SK-N-SH (cell line): ENCODE data around the gene SLC22A13. TPM values are rescaled to one million over a fixed set of nuclear protein-coding genes. Genes with fewer than 3 reads are reported as not detected.

Source experiments
- CTCF ChIA-PET: fragments of 300-600, 350-600 bp; formaldehyde crosslinking; extraction: SDS; loops from one replicate; lab custom pipeline; 2021; lab: Yijun Ruan, JAX
- POLR2A ChIA-PET: fragments of 350-600 bp; sonication (Branson Sonifier 250); formaldehyde crosslinking; extraction: SDS; loops from one replicate; lab custom pipeline; 2020; ENCODE audit warnings: antibody characterized with exemption, inconsistent platforms; lab: Yijun Ruan, JAX
- DNase-seq: peaks from one replicate; pipeline ENCODE4 v3.0.0; 2012
- H2AFZ ChIP-seq: fragments of 200-600 bp; sonication (generic); 2 replicates; pipeline ENCODE4 v1.8.1; 2016; ENCODE audit warnings: antibody characterized with exemption, mild to moderate bottlenecking, low read depth
- H3F3A ChIP-seq: fragments of 200-600 bp; sonication (generic); replicated peaks from 2 replicates; pipeline ENCODE3; 2016; ENCODE audit warnings: antibody characterized with exemption, mild to moderate bottlenecking; ENCODE audit not compliant: insufficient read depth
- H3K27ac ChIP-seq, 2 experiments: fragments of 200-500 bp in 1 of 2; fragments of 200-600 bp in 1 of 2; sonication (Bioruptor generic) in 1 of 2; sonication (generic), shearing (Covaris generic) in 1 of 2; 2 replicates each; pipeline versions ENCODE4 v1.5.1 to v1.6.1; 2014 to 2016; ENCODE audit warnings: low read depth in 2 of 2, inconsistent platforms in 1 of 2, low read length in 1 of 2, mild to moderate bottlenecking in 1 of 2, mixed read lengths in 1 of 2
- H3K27me3 ChIP-seq: fragments of 200-600 bp; sonication (generic), shearing (Covaris generic); 2 replicates; pipeline ENCODE4 v1.6.1; 2016; ENCODE audit warnings: mixed run types; ENCODE audit not compliant: insufficient read depth
- H3K36me3 ChIP-seq, 2 experiments: fragments of 200-500 bp in 1 of 2; fragments of 200-600 bp in 1 of 2; sonication (Bioruptor generic) in 1 of 2; sonication (generic) in 1 of 2; replicated peaks in 1 of 2; 2 replicates each; pipeline versions ENCODE3 to v1.5.1; 2014 to 2016; ENCODE audit warnings: low read length in 1 of 2, mild to moderate bottlenecking in 1 of 2; ENCODE audit not compliant: insufficient read depth in 2 of 2, control insufficient read depth in 1 of 2
- H3K4me1 ChIP-seq, 2 experiments: fragments of 200-500 bp in 1 of 2; fragments of 200-600 bp in 1 of 2; sonication (Bioruptor generic) in 1 of 2; sonication (generic), shearing (Covaris generic) in 1 of 2; 2 replicates each; pipeline versions ENCODE4 v1.5.1 to v1.6.1; 2014 to 2016; ENCODE audit warnings: low read depth in 1 of 2, low read length in 1 of 2, mixed run types in 1 of 2; ENCODE audit not compliant: insufficient read depth in 2 of 2, control insufficient read depth in 1 of 2
- H3K4me2 ChIP-seq: fragments of 200-600 bp; sonication (generic), shearing (Covaris generic); 2 replicates; pipeline ENCODE4 v1.6.1; 2017; ENCODE audit warnings: mixed run types
- H3K4me3 ChIP-seq, 2 experiments: fragments of 200-500 bp in 1 of 2; fragments of 200-600 bp in 1 of 2; sonication (Bioruptor generic) in 1 of 2; sonication (generic), shearing (Covaris generic) in 1 of 2; 2 replicates each; pipeline versions ENCODE4 v1.5.1 to v1.8.1; 2014 to 2016; ENCODE audit warnings: low read depth in 2 of 2, inconsistent platforms in 1 of 2, low read length in 1 of 2, mild to moderate bottlenecking in 1 of 2, mixed read lengths in 1 of 2, moderate library complexity in 1 of 2
- H3K79me2 ChIP-seq: fragments of 200-600 bp; sonication (generic); 2 replicates; pipeline ENCODE4 v1.8.1; 2017; ENCODE audit warnings: mild to moderate bottlenecking; ENCODE audit not compliant: insufficient read depth
- H3K9ac ChIP-seq: fragments of 200-600 bp; sonication (generic); 2 replicates; pipeline ENCODE4 v1.6.1; 2017; ENCODE audit warnings: mixed run types
- H3K9me2 ChIP-seq: fragments of 200-600 bp; sonication (generic); 2 replicates; pipeline ENCODE4 v1.6.1; 2017; ENCODE audit warnings: mixed run types
- H3K9me3 ChIP-seq: fragments of 200-600 bp; sonication (generic); 2 replicates; pipeline ENCODE4 v1.6.1; 2017; ENCODE audit warnings: mixed run types, mild to moderate bottlenecking, moderate library complexity
- H4K20me1 ChIP-seq: fragments of 200-600 bp; sonication (generic); 2 replicates; pipeline ENCODE4 v1.6.1; 2017; ENCODE audit warnings: mild to moderate bottlenecking, mixed run types; ENCODE audit not compliant: insufficient read depth
- EP300 ChIP-seq, 2 experiments: IDR thresholded peaks; 2 replicates each; pipeline versions ENCODE4 v1.4.0 to v1.6.1; 2012; ENCODE audit warnings: borderline replicate concordance in 1 of 2, low read depth in 1 of 2, low read length in 1 of 2
- FOSL2 ChIP-seq: IDR thresholded peaks from 2 replicates; pipeline ENCODE4 v1.4.0; 2012; ENCODE audit warnings: low read depth, mild to moderate bottlenecking, moderate library complexity, borderline replicate concordance
- NFIC ChIP-seq: IDR thresholded peaks from 2 replicates; pipeline ENCODE4 v1.4.0; 2012; ENCODE audit warnings: borderline replicate concordance
- POLR2AphosphoS5 ChIP-seq: IDR thresholded peaks from 2 replicates; pipeline ENCODE4 v1.6.1; 2012; ENCODE audit warnings: low read depth, low read length
- TCF12 ChIP-seq: IDR thresholded peaks from 2 replicates; pipeline ENCODE4 v1.4.0; 2012
- WGBS: methylation state at CpG from one replicate; pipeline ENCODE4 v1.1.6; 2017; ENCODE audit warnings: low lambda C conversion rate; 5-methylcytosine and 5-hydroxymethylcytosine counted together
- polyA plus RNA-seq, 3 experiments: library from polyadenylated mRNA; depleted of rRNA; stranded (reverse); fragments of >200 nt; gene quantifications; 2 replicates each; pipeline ENCODE4 v1.2.3, GENCODE V29; 2012
- TF ChIP-seq, protein P1 (sequence below): fragments of 200-600 bp; sonication (generic); IDR thresholded peaks from 2 replicates; pipeline ENCODE4 v1.6.1; 2017; ENCODE audit warnings: antibody characterized with exemption, mild to moderate bottlenecking, moderate library complexity
- TF ChIP-seq, protein P2 (sequence below): IDR thresholded peaks from 2 replicates; pipeline ENCODE4 v1.4.0; 2012; ENCODE audit warnings: low read depth, borderline replicate concordance

SLC22A13 gene
- polyA plus RNA-seq, 1 of the 3 experiments (the other 2 are of a cell fraction) = 0.08 TPM

DNA sequence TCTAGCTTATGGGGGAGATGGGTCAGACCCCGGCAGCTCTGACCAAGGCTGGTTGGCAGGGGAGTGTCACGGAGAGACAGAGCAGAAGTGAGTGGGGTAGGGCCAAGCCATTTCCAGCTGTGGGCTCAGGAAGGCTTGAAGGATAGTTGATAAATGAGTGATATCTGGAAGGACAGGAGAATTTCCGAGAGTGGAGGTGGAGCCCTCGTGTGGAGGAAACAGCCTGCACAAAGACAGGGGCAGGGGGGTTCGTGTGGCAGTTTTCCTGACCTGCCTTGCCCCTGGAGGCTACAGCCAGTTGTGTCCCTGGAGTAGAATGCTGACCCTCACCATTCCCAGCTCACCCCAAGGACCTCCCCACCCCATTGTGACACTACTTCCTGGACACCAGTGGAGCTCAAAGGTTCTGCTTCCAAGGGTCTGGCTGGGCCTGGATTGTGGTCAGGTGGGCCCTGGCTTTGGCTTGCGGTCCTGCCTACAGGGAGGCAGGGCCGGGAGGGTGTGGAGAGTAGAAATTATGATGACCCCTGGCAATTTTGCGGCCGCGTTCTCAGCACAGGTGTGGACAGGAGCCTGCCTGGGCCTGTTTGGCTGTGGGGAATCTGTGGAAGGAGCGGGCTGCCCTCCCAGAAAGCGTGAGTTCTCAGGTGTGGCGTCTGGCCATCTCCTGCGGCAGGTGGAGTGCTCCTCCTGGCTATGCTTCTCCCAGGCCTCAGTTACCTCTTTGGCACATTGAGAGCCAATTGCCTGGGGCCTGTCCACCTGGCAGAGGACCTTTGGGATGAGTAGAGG is 16.5 kb downstream of the SLC22A13 start, which contains the start of gene SLC22A14:
Gene SLC22A14, plus strand, starts transcription at position 400 of the 792 bp plus-strand sequence. CDS start 23,733 bp downstream, outside the sequence.
- no peaks in the 10 kb centered on the region for H3F3A ChIP-seq
- H3K27ac ChIP-seq = no peak within 1 kb of the TSS
- H3K79me2 ChIP-seq = no peaks in the 10 kb centered on the region
- no peaks in the 10 kb centered on the region for H3K27me3 ChIP-seq
- no peak for DNase-seq
- CTCF ChIA-PET = interaction anchor here (0.6 kb wide), 1 partner anchor 84 kb away, joined by 3 read pairs; no protein-coding TSS in a partner anchor
- no peak within 1 kb of the TSS for H3K4me3 ChIP-seq
- H3K4me2 ChIP-seq = no peak within 1 kb of the TSS
- H3K9ac ChIP-seq = no peak within 1 kb of the TSS
- H3K4me1 ChIP-seq = no peaks in the 10 kb centered on the region; a peak in 1 of 4 replicates
- no peaks in the 10 kb centered on the region for H3K9me2 ChIP-seq
- H4K20me1 ChIP-seq = no peaks in the 10 kb centered on the region
- 90% methylated on average over 10 of the region's 14 CpGs for WGBS
- POLR2A ChIA-PET = no interaction called here
- TF ChIP-seq, protein P1, sequence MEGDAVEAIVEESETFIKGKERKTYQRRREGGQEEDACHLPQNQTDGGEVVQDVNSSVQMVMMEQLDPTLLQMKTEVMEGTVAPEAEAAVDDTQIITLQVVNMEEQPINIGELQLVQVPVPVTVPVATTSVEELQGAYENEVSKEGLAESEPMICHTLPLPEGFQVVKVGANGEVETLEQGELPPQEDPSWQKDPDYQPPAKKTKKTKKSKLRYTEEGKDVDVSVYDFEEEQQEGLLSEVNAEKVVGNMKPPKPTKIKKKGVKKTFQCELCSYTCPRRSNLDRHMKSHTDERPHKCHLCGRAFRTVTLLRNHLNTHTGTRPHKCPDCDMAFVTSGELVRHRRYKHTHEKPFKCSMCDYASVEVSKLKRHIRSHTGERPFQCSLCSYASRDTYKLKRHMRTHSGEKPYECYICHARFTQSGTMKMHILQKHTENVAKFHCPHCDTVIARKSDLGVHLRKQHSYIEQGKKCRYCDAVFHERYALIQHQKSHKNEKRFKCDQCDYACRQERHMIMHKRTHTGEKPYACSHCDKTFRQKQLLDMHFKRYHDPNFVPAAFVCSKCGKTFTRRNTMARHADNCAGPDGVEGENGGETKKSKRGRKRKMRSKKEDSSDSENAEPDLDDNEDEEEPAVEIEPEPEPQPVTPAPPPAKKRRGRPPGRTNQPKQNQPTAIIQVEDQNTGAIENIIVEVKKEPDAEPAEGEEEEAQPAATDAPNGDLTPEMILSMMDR = peak; percentile 8; the same call in 1 of the 2 replicates
- TF ChIP-seq, protein P2, sequence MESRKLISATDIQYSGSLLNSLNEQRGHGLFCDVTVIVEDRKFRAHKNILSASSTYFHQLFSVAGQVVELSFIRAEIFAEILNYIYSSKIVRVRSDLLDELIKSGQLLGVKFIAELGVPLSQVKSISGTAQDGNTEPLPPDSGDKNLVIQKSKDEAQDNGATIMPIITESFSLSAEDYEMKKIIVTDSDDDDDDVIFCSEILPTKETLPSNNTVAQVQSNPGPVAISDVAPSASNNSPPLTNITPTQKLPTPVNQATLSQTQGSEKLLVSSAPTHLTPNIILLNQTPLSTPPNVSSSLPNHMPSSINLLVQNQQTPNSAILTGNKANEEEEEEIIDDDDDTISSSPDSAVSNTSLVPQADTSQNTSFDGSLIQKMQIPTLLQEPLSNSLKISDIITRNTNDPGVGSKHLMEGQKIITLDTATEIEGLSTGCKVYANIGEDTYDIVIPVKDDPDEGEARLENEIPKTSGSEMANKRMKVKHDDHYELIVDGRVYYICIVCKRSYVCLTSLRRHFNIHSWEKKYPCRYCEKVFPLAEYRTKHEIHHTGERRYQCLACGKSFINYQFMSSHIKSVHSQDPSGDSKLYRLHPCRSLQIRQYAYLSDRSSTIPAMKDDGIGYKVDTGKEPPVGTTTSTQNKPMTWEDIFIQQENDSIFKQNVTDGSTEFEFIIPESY = no peak
- TF ChIP-seq FOSL2 = no peak
- no peak within 1 kb of the TSS for H2AFZ ChIP-seq
- H3K9me3 ChIP-seq = no peaks in the 10 kb centered on the region
- H3K36me3 ChIP-seq = no peaks in the 10 kb centered on the region

DNA sequence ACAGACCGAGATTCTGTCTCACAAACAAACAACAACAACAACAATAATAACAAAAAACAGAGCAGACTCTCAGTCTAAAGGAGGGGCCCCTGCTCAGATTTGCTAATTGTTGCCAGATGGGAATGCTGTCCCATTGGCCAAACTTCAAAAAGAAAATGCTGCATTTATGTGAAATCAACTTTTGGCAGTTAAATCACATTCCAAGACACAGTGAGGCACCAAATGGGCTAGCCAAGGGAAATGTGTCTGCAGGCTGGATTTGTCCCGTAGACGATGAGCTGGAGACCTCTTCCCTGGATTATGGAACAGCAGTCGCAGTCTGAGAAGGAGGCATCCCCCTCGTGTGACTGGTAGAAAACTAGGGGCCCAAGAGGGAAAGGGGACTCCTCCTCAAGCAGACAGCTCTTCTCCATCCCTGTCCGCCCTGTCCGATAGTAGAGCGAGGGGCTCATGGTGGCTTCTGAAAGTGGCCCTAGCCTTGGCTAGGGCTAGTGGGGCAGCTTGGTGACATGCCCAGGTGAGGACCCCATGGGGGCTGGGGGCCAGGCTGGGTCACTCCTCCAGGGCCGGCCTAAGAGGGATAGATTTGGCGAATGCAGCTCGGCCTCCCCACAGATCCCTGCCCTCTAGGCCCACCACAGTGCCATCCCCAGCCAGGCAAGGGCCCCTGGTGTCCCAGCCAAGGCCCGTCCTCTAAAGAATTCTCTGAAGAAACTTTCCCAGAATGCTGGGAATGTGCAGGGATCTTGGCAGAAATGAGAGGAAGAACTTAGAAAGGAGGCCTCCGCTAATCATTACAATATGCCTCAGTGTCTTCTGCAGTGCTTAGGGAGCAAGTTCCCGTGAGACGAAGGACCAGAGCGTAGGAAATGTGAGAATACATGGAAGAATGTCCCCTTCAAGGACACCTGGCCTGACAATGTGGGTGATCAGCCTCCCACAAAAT is 18.5 kb downstream of the SLC22A13 start:
- H3K36me3 ChIP-seq = no peaks in the 10 kb centered on the region
- ChIA-PET CTCF (no interaction called here), POLR2A (no interaction called here)
- no peak overlapping the region for H3K4me2 ChIP-seq
- DNase-seq = no peak
- H3K27ac ChIP-seq = peak overlapping the region in 1 of 2 experiments; percentile 31; a peak in 1 of 4 replicates
- TF ChIP-seq EP300 (IDR thresholded peaks at IDR 0.05; ENCODE audit: borderline replicate concordance in 1 of 2, low read depth in 1 of 2, low read length in 1 of 2) = no peak
- no peak for TF ChIP-seq POLR2AphosphoS5
- peak; percentile 58 for TF ChIP-seq NFIC
- peak; percentile 74 for TF ChIP-seq TCF12
- H4K20me1 ChIP-seq = no peaks in the 10 kb centered on the region
- no peaks in the 10 kb centered on the region for H3K79me2 ChIP-seq
- H3K4me3 ChIP-seq = no peak overlapping the region
- H3K4me1 ChIP-seq = no peaks in the 10 kb centered on the region; a peak in 1 of 4 replicates
- no peak overlapping the region for H2AFZ ChIP-seq
- no peaks in the 10 kb centered on the region for H3K9me2 ChIP-seq
- no peaks in the 10 kb centered on the region for H3F3A ChIP-seq
- 87% methylated on average over 15 of the region's 16 CpGs for WGBS
- H3K9ac ChIP-seq = no peak overlapping the region
- no peaks in the 10 kb centered on the region for H3K27me3 ChIP-seq
- H3K9me3 ChIP-seq = no peaks in the 10 kb centered on the region
